ENCODE data around the gene BCL7B. TPM values are rescaled to one million over a fixed set of nuclear protein-coding genes. Genes with fewer than 3 reads are reported as not detected.

BCL7B gene
- total and polyA plus RNA-seq, 2 of the 13 experiments (the other 11 are each of a cell fraction or from before 2014, with no cell fraction given): 24.3 to 38.2 TPM

DNA sequence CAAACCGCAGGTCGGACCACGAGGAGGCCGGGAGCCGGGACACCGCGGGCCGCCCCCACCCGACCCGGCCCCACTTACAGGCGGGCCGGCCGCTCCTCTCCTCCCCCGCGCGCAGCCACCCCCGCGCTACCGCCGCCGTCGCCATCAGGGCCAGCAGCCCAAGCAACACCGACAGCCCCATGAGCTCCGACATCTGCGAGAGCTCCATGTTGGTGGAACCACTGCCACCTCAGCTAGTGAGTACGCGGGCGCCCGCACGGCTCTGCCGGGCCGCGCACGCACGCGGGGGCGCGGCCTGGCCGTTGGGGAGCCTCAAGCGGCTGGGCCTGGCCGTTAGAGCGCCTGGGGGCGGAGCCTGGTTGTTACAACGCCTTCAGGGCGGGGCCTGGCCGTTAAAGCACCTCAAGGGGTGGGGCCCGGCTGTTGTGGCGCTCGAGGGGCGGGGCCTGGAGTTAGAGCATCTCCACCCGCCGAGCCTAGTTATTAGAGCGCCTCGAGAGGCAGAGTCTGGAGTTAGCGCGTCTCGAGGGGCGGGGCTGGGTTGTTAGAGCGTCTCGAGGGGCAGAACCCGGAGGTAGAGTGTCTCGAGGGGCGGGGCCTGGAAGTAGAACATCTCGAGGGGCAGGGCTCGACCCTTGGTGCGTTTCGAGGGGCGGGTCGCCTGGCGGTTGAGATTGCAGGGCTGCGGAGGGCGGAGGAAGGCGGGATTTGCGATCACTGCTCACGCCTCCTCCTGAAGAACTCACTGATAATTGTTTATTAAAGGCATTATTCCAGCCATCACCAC is 21.0 kb upstream of the BCL7B start, which contains the start of gene TBL2 (continued):
- TF ChIP-seq, protein P1, sequence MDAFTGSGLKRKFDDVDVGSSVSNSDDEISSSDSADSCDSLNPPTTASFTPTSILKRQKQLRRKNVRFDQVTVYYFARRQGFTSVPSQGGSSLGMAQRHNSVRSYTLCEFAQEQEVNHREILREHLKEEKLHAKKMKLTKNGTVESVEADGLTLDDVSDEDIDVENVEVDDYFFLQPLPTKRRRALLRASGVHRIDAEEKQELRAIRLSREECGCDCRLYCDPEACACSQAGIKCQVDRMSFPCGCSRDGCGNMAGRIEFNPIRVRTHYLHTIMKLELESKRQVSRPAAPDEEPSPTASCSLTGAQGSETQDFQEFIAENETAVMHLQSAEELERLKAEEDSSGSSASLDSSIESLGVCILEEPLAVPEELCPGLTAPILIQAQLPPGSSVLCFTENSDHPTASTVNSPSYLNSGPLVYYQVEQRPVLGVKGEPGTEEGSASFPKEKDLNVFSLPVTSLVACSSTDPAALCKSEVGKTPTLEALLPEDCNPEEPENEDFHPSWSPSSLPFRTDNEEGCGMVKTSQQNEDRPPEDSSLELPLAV (CRISPR knock-in tag; conservative IDR thresholded peaks at IDR 0.05; ENCODE audit: low read depth): no peak
- peak; percentile 49; the same call in 1 of the 2 replicates for TF ChIP-seq SPEN (CRISPR knock-in tag; IDR thresholded peaks at IDR 0.05; ENCODE audit: low read depth)
- TF ChIP-seq, protein P2, sequence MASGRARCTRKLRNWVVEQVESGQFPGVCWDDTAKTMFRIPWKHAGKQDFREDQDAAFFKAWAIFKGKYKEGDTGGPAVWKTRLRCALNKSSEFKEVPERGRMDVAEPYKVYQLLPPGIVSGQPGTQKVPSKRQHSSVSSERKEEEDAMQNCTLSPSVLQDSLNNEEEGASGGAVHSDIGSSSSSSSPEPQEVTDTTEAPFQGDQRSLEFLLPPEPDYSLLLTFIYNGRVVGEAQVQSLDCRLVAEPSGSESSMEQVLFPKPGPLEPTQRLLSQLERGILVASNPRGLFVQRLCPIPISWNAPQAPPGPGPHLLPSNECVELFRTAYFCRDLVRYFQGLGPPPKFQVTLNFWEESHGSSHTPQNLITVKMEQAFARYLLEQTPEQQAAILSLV (CRISPR knock-in tag; IDR thresholded peaks at IDR 0.05; ENCODE audit: borderline replicate concordance): no peak
- no peak for TF ChIP-seq ARNT (IDR thresholded peaks at IDR 0.05)
- peak; percentile 17; the same call in 1 of the 2 replicates for TF ChIP-seq NRL (CRISPR knock-in tag; IDR thresholded peaks at IDR 0.05; ENCODE audit: borderline replicate concordance)
- TF ChIP-seq ETV5 (CRISPR knock-in tag; IDR thresholded peaks at IDR 0.05; ENCODE audit: borderline replicate concordance): no peak
- no peak for TF ChIP-seq CBX2 (IDR thresholded peaks at IDR 0.05; ENCODE audit: low read depth, low read length)
- TF ChIP-seq CBX2 (CRISPR knock-in tag; IDR thresholded peaks at IDR 0.05; ENCODE audit: low read depth): no peak
- TF ChIP-seq, protein P3, sequence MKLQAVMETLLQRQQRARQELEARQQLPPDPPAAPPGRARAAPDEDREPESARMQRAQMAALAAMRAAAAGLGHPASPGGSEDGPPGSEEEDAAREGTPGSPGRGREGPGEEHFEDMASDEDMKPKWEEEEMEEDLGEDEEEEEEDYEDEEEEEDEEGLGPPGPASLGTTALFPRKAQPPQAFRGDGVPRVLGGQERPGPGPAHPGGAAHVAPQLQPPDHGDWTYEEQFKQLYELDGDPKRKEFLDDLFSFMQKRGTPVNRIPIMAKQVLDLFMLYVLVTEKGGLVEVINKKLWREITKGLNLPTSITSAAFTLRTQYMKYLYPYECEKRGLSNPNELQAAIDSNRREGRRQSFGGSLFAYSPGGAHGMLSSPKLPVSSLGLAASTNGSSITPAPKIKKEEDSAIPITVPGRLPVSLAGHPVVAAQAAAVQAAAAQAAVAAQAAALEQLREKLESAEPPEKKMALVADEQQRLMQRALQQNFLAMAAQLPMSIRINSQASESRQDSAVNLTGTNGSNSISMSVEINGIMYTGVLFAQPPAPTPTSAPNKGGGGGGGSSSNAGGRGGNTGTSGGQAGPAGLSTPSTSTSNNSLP (IDR thresholded peaks at IDR 0.05; ENCODE audit: low read depth, low read length): no peak
- no peak for TF ChIP-seq ZNF616 (CRISPR knock-in tag; IDR thresholded peaks at IDR 0.05; ENCODE audit: low read depth)
- TF ChIP-seq ZSCAN22 (CRISPR knock-in tag; IDR thresholded peaks at IDR 0.05): no peak; the same call in 1 of the 2 replicates
- no peak for TF ChIP-seq SIX4 (CRISPR knock-in tag; IDR thresholded peaks at IDR 0.05)
- TF ChIP-seq, protein P4, sequence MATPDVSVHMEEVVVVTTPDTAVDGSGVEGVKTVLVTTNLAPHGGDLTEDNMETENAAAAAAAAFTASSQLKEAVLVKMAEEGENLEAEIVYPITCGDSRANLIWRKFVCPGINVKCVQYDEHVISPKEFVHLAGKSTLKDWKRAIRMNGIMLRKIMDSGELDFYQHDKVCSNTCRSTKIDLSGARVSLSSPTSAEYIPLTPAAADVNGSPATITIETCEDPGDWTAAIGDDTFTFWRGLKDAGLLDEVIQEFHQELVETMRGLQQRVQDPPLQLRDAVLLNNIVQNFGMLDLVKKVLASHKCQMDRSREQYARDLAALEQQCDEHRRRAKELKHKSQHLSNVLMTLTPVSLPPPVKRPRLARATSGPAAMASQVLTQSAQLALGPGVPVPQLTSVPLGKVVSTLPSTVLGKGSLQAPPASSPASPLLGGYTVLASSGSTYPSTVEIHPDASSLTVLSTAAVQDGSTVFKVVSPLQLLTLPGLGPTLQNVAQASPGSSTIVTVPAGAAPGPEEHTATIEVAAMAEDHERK (CRISPR knock-in tag; IDR thresholded peaks at IDR 0.05; ENCODE audit: low read depth): peak; percentile 90
- no peak for TF ChIP-seq CBFB (CRISPR knock-in tag; IDR thresholded peaks at IDR 0.05)
- TF ChIP-seq ZNF282 (IDR thresholded peaks at IDR 0.05; ENCODE audit: partially characterized antibody): no peak
- TF ChIP-seq SIX1 (CRISPR knock-in tag; IDR thresholded peaks at IDR 0.05; ENCODE audit: borderline replicate concordance): no peak
- no peak for TF ChIP-seq ZNF383 (CRISPR knock-in tag; IDR thresholded peaks at IDR 0.05; ENCODE audit: borderline replicate concordance)
- peak; percentile 59; the same call in 1 of the 2 replicates for TF ChIP-seq ZNF556 (CRISPR knock-in tag; IDR thresholded peaks at IDR 0.05; ENCODE audit: borderline replicate concordance)
- TF ChIP-seq ZNF788 (CRISPR knock-in tag; IDR thresholded peaks at IDR 0.05; ENCODE audit: borderline replicate concordance): no peak
- TF ChIP-seq SSRP1 (CRISPR knock-in tag; IDR thresholded peaks at IDR 0.05): no peak
- TF ChIP-seq SNRNP70 (IDR thresholded peaks at IDR 0.05; ENCODE audit: low read depth, low read length): no peak
- TF ChIP-seq, protein P5, sequence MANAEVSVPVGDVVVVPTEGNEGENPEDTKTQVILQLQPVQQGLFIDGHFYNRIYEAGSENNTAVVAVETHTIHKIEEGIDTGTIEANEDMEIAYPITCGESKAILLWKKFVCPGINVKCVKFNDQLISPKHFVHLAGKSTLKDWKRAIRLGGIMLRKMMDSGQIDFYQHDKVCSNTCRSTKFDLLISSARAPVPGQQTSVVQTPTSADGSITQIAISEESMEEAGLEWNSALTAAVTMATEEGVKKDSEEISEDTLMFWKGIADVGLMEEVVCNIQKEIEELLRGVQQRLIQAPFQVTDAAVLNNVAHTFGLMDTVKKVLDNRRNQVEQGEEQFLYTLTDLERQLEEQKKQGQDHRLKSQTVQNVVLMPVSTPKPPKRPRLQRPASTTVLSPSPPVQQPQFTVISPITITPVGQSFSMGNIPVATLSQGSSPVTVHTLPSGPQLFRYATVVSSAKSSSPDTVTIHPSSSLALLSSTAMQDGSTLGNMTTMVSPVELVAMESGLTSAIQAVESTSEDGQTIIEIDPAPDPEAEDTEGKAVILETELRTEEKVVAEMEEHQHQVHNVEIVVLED (CRISPR knock-in tag; IDR thresholded peaks at IDR 0.05; ENCODE audit: borderline replicate concordance): peak; percentile 91
- peak; percentile 76; the same call in 1 of the 2 replicates for TF ChIP-seq YEATS4 (CRISPR knock-in tag; IDR thresholded peaks at IDR 0.05; ENCODE audit: borderline replicate concordance)
